ENCODE results near the gene KCNJ6. TPM values are rescaled to one million over a fixed set of nuclear protein-coding genes. Genes with fewer than 3 reads are reported as not detected.

KCNJ6 gene
- total and polyA plus RNA-seq, 9 of the 15 experiments (the other 6 are each of a cell fraction or from before 2014, with no cell fraction given), result 0.06 to 0.21 (median 0.13) TPM; not detected in 1

GRCh38 chr21:37564924-37565529 is 351.2 kb downstream of the KCNJ6 start (continued):
- TF ChIP-seq UBTF (IDR thresholded peaks at IDR 0.05; ENCODE audit: borderline replicate concordance in 1 of 2, low read depth in 2 of 2, low read length in 2 of 2) (no peak), CBFA2T2 (conservative IDR thresholded peaks at IDR 0.05) (peak; percentile 22; the same call in 1 of the 2 replicates), GATA2 (CRISPR knock-in tag; IDR thresholded peaks at IDR 0.05) (no peak), ZBTB2 (IDR thresholded peaks at IDR 0.05) (no peak), CHD7 (IDR thresholded peaks at IDR 0.05; ENCODE audit: low read depth, low read length) (no peak), RHOXF2B (CRISPR knock-in tag; conservative IDR thresholded peaks at IDR 0.05) (no peak), SRSF1 (IDR thresholded peaks at IDR 0.05; ENCODE audit: low read depth, low read length) (no peak), ELF4 (CRISPR knock-in tag; IDR thresholded peaks at IDR 0.05) (no peak), CLOCK (CRISPR knock-in tag; IDR thresholded peaks at IDR 0.05; ENCODE audit: borderline replicate concordance) (no peak)

Measured in K562 (cell line).